Neuronal stem cell (in vitro differentiated cells): ENCODE results near the gene ZGRF1.
"Not testable (repeated sequence)": the region's sequence is repeated elsewhere in the genome, so short reads cannot be mapped to it uniquely, and the experiment has no call there.

Experiments
- DNase-seq: peaks from one replicate; pipeline ENCODE4 v3.0.0-alpha.2; 2013; ENCODE audit warnings: low spot score
- H2AFZ ChIP-seq: one replicate; pipeline ENCODE4 v1.6.1; 2013; ENCODE audit warnings: mild to moderate bottlenecking, low read length, inconsistent platforms
- H2AK5ac ChIP-seq: 2 replicates; pipeline ENCODE4 v1.6.1; 2013; ENCODE audit warnings: low read depth, mild to moderate bottlenecking, inconsistent platforms, low read length, moderate library complexity, mixed read lengths
- H2BK120ac ChIP-seq: 2 replicates; pipeline ENCODE4 v1.6.1; 2013; ENCODE audit warnings: low read depth, mild to moderate bottlenecking, inconsistent platforms, low read length, moderate library complexity, mixed read lengths
- H2BK12ac ChIP-seq: one replicate; pipeline ENCODE4 v1.6.1; 2013; ENCODE audit warnings: low read length, inconsistent platforms
- H2BK15ac ChIP-seq: 2 replicates; pipeline ENCODE4 v1.6.1; 2013; ENCODE audit warnings: mild to moderate bottlenecking, low read length, inconsistent platforms, mixed read lengths
- H2BK5ac ChIP-seq: one replicate; pipeline ENCODE4 v1.6.1; 2013; ENCODE audit warnings: inconsistent platforms, mild to moderate bottlenecking, low read length, moderate library complexity
- H3K14ac ChIP-seq: one replicate; pipeline ENCODE4 v1.6.1; 2013; ENCODE audit warnings: low read length, inconsistent platforms
- H3K18ac ChIP-seq: 2 replicates; pipeline ENCODE4 v1.6.1; 2013; ENCODE audit warnings: low read length, inconsistent platforms
- H3K23ac ChIP-seq: 2 replicates; pipeline ENCODE4 v1.6.1; 2013; ENCODE audit warnings: low read depth, mild to moderate bottlenecking, mixed read lengths, low read length, inconsistent platforms; ENCODE audit not compliant: poor library complexity
- H3K27ac ChIP-seq: replicated peaks from 3 replicates; pipeline ENCODE4 v1.5.1; 2013; ENCODE audit warnings: low read length, inconsistent platforms
- H3K27me3 ChIP-seq, 3 experiments: 2 replicates each; pipeline ENCODE4 v1.6.1; 2013; ENCODE audit warnings: low read length in 3 of 3, mild to moderate bottlenecking in 2 of 3, inconsistent platforms in 1 of 3, low read depth in 1 of 3, mixed read lengths in 1 of 3, moderate library complexity in 1 of 3; ENCODE audit not compliant: control insufficient read depth in 3 of 3, insufficient read depth in 3 of 3
- H3K36me3 ChIP-seq, 2 donors: replicated peaks in 1 of 2; 2 replicates each; pipeline ENCODE4 v1.6.1; 2013; ENCODE audit warnings: low read length in 2 of 2; ENCODE audit not compliant: control insufficient read depth in 2 of 2, insufficient read depth in 2 of 2
- H3K4ac ChIP-seq: 2 replicates; pipeline ENCODE4 v1.6.1; 2013; ENCODE audit warnings: inconsistent platforms, mild to moderate bottlenecking, low read length, moderate library complexity
- H3K4me1 ChIP-seq, 2 donors: 1 replicate in 1 of 2; 2 replicates in 1 of 2; pipeline ENCODE4 v1.6.1; 2013; ENCODE audit warnings: low read length in 2 of 2, low read depth in 1 of 2; ENCODE audit not compliant: control insufficient read depth in 2 of 2, insufficient read depth in 1 of 2
- H3K4me2 ChIP-seq: one replicate; pipeline ENCODE4 v1.6.1; 2013; ENCODE audit warnings: mild to moderate bottlenecking, low read length, inconsistent platforms; ENCODE audit not compliant: insufficient read depth, poor library complexity, severe bottlenecking
- H3K4me3 ChIP-seq, 2 donors: 2 replicates each; pipeline ENCODE4 v1.5.1; 2013; ENCODE audit warnings: low read length in 2 of 2, mild to moderate bottlenecking in 2 of 2, inconsistent platforms in 1 of 2, moderate library complexity in 1 of 2
- H3K79me1 ChIP-seq: one replicate; pipeline ENCODE4 v1.6.1; 2013; ENCODE audit warnings: low read depth, mild to moderate bottlenecking, inconsistent platforms, low read length, moderate library complexity
- H3K9ac ChIP-seq: one replicate; pipeline ENCODE4 v1.6.1; 2013; ENCODE audit warnings: mild to moderate bottlenecking, low read depth, low read length, inconsistent platforms; ENCODE audit not compliant: poor library complexity
- H3K9me3 ChIP-seq, 2 donors: replicated peaks in 1 of 2; 2 replicates each; pipeline versions ENCODE3 to v1.6.1; 2013; ENCODE audit warnings: low read length in 2 of 2, mild to moderate bottlenecking in 2 of 2, inconsistent platforms in 1 of 2, low read depth in 1 of 2, mixed read lengths in 1 of 2, moderate library complexity in 1 of 2; ENCODE audit not compliant: control insufficient read depth in 2 of 2, insufficient read depth in 1 of 2
- H4K8ac ChIP-seq: one replicate; pipeline ENCODE4 v1.6.1; 2013; ENCODE audit warnings: low read depth, mild to moderate bottlenecking, inconsistent platforms, low read length, moderate library complexity
- H4K91ac ChIP-seq: one replicate; pipeline ENCODE4 v1.6.1; 2013; ENCODE audit warnings: low read length, low read depth, mild to moderate bottlenecking, inconsistent platforms; ENCODE audit not compliant: poor library complexity
- WGBS, 2 donors: extraction: QIAGEN DNeasy Blood & Tissue Kit; methylation state at CpG; one replicate each; pipeline ENCODE4 v1.1.7; 2013; ENCODE audit warnings: missing lambda C conversion rate in 2 of 2, mixed read lengths in 1 of 2; ENCODE audit not compliant: insufficient read length in 2 of 2, insufficient replicate concordance in 1 of 2; ENCODE audit errors: extremely low coverage in 2 of 2; 5-methylcytosine and 5-hydroxymethylcytosine counted together

The ZGRF1 gene

DNA sequence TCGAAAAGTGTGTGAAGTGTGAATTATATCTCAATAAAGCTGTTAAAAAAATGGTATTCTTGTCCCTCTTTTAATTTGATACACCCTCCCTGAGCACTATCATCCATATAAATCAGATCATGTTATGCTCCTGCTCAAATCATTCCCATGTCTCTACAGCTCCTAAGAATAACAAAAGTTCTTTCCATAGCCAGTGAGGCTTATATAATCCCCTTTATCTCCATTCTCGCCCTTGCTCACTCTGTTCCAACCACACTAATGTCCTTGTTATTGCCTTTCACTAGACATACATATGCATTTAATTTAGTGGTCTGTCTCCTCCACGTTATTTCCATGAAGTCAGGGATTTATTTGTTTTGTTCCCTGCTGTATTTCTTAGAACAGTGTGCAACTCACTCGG lies 10.5 kb downstream of the ZGRF1 start:
- no peak overlapping the region for H3K4me3 ChIP-seq
- no peak for DNase-seq
- H3K4ac ChIP-seq, result no peak overlapping the region
- H3K4me1 ChIP-seq, result no peaks in the 10 kb centered on the region
- no peaks in the 10 kb centered on the region for H3K27me3 ChIP-seq
- H3K9ac ChIP-seq, result no peak overlapping the region
- H3K36me3 ChIP-seq, result peaks cover 2 to 79% of the 10 kb centered on the region in 2 donors
- H3K79me1 ChIP-seq, result no peaks in the 10 kb centered on the region
- H2BK15ac ChIP-seq, result no peak overlapping the region
- no peak overlapping the region for H3K23ac ChIP-seq
- no CpG with 5 or more reads among the region's 4 CpGs for WGBS, 2 donors
- no peak overlapping the region for H4K91ac ChIP-seq
- no peak overlapping the region for H3K18ac ChIP-seq
- no peak overlapping the region for H4K8ac ChIP-seq
- no peak overlapping the region for H3K27ac ChIP-seq
- no peak overlapping the region for H2AFZ ChIP-seq
- no peak overlapping the region for H2BK5ac ChIP-seq
- H3K9me3 ChIP-seq, result no peaks in the 10 kb centered on the region
- H2BK120ac ChIP-seq, result no peak overlapping the region
- no peak overlapping the region for H3K14ac ChIP-seq
- H2AK5ac ChIP-seq, result no peak overlapping the region
- H3K4me2 ChIP-seq, result no peak overlapping the region
- H2BK12ac ChIP-seq, result no peak overlapping the region

DNA sequence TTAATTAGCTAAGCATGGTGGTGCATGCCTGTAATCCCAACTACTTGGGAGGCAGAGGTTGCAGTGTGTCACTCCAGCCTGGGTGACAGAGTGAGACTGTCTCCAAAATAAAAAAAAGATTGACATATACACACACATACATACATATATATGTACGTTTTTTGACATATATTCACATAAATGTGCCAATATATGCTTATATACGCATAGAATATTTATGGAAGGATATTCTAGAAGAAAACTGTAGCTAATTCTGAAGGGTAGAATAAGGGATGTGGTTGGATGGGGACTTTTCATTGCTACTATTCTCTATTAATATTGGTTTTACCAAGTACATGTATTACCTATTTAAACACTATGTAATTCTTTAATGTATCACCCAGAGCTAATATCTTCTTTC lies 19.7 kb downstream of the ZGRF1 start:
- no CpG with 5 or more reads among the region's 2 CpGs for WGBS, 2 donors
- H3K14ac ChIP-seq, result no peak overlapping the region
- H3K4ac ChIP-seq, result no peak overlapping the region
- H2BK15ac ChIP-seq, result no peak overlapping the region
- H3K9ac ChIP-seq, result no peak overlapping the region
- no peak overlapping the region for H2AFZ ChIP-seq
- no peak overlapping the region for H3K4me3 ChIP-seq
- no peak overlapping the region for H2BK120ac ChIP-seq
- no peak for DNase-seq
- H3K4me1 ChIP-seq, result no peaks in the 10 kb centered on the region
- no peak overlapping the region for H2AK5ac ChIP-seq
- H3K36me3 ChIP-seq, result peaks cover 4 to 72% of the 10 kb centered on the region in 2 donors
- H2BK5ac ChIP-seq, result no peak overlapping the region
- no peaks in the 10 kb centered on the region for H3K79me1 ChIP-seq
- H4K8ac ChIP-seq, result no peak overlapping the region
- H3K27ac ChIP-seq, result no peak overlapping the region
- H3K27me3 ChIP-seq, result no peaks in the 10 kb centered on the region
- no peak overlapping the region for H3K23ac ChIP-seq
- H2BK12ac ChIP-seq, result no peak overlapping the region
- H4K91ac ChIP-seq, result no peak overlapping the region
- H3K9me3 ChIP-seq, result peaks cover 0 to 3% of the 10 kb centered on the region in 2 donors
- H3K4me2 ChIP-seq, result no peak overlapping the region
- no peak overlapping the region for H3K18ac ChIP-seq

DNA sequence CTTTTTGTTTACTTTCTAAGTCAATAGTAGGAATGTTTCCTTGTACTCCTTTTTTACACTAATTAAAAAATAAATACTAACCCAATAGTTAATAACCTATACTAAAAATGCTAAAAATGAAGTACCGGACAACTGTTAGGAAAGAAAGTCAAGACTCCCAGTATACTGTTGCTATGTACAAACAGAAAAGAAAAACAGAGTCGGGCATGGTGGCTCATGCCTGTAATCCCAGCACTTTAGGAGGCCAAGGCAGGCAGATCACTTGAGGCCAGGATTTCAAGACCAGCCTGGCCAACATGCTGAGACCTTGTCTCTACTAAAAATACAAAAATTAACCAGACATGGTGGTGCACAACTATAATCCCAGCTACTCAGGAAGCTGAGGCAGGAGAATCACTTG lies 23.9 kb downstream of the ZGRF1 start:
- not testable (repeated sequence) for H4K91ac ChIP-seq, H3K27me3 ChIP-seq, H3K14ac ChIP-seq, H2BK15ac ChIP-seq, H3K27ac ChIP-seq, H3K79me1 ChIP-seq, H4K8ac ChIP-seq, H3K4me3 ChIP-seq, H2AK5ac ChIP-seq, H2BK120ac ChIP-seq, H2BK12ac ChIP-seq, DNase-seq, H3K18ac ChIP-seq, H3K9me3 ChIP-seq, H3K23ac ChIP-seq, H3K9ac ChIP-seq, H3K4me1 ChIP-seq, H3K4ac ChIP-seq, H3K4me2 ChIP-seq, H2AFZ ChIP-seq, H2BK5ac ChIP-seq
- WGBS, 2 donors, result no CpG with 5 or more reads among the region's 2 CpGs
- H3K36me3 ChIP-seq, result peaks cover 2 to 78% of the 10 kb centered on the region in 2 donors

DNA sequence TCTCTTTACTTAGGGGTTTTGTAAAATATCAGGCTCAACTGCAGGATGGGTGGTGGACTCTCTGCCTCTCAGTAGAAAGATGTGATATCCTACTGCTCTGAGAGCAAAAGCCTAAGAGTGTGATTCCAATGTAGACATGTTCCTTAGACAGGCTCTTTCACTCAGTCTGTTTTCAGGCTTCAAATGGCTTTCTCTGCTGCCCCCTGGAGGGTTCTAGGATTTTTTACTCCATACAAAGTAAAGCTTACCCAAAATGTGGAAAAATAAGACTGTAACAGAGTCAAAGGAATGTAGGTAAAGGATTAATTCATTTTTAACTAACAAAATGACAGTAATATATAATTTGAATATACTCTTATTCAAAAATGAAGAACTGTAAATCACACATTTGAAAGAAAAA lies 32.1 kb downstream of the ZGRF1 start:
- no peak overlapping the region for H2BK120ac ChIP-seq
- H3K4me3 ChIP-seq, result no peak overlapping the region
- no peak overlapping the region for H2AK5ac ChIP-seq
- H4K91ac ChIP-seq, result no peak overlapping the region
- no peak overlapping the region for H2AFZ ChIP-seq
- H3K4me2 ChIP-seq, result no peak overlapping the region
- no peak overlapping the region for H4K8ac ChIP-seq
- peaks cover 2 to 83% of the 10 kb centered on the region in 2 donors for H3K36me3 ChIP-seq
- H2BK12ac ChIP-seq, result no peak overlapping the region
- no peak overlapping the region for H3K14ac ChIP-seq
- no peaks in the 10 kb centered on the region for H3K9me3 ChIP-seq
- no peak overlapping the region for H2BK15ac ChIP-seq
- H3K27ac ChIP-seq, result no peak overlapping the region
- H3K23ac ChIP-seq, result no peak overlapping the region
- no peak overlapping the region for H3K18ac ChIP-seq
- no peaks in the 10 kb centered on the region for H3K27me3 ChIP-seq
- H2BK5ac ChIP-seq, result no peak overlapping the region
- H3K79me1 ChIP-seq, result no peaks in the 10 kb centered on the region
- peak; percentile 38 for DNase-seq
- no peak overlapping the region for H3K4ac ChIP-seq
- no peak overlapping the region for H3K9ac ChIP-seq
- H3K4me1 ChIP-seq, result no peaks in the 10 kb centered on the region
